Heart right ventricle (tissue), 16 donors: ENCODE results near the gene CCDC124. TPM values are rescaled to one million over a fixed set of nuclear protein-coding genes. Genes with fewer than 3 reads are reported as not detected.

Source experiments
- ATAC-seq, 8 donors: fragments of 200-7000 bp; cut with Tn5 transposase; one replicate each; pipeline ENCODE4 v1.9.1; 2020; ENCODE audit warnings: mild to moderate bottlenecking in 8 of 8, moderate library complexity in 8 of 8, moderate number of reproducible peaks in 1 of 8
- DNase-seq, 2 donors: peaks; one replicate each; pipeline ENCODE4 v3.0.0-alpha.2; 2020
- H3K27ac ChIP-seq, 10 donors: fragments of 200-600 bp; sonication (generic) in 2 of 10; one replicate each; pipeline versions ENCODE4 v1.5.0 to v1.8.0; 2020 to 2022; ENCODE audit warnings: mild to moderate bottlenecking in 3 of 10
- H3K27me3 ChIP-seq, 7 donors: fragments of 200-600 bp; one replicate each; pipeline ENCODE4 v1.8.0; 2021 to 2022; ENCODE audit warnings: mild to moderate bottlenecking in 2 of 7
- H3K36me3 ChIP-seq, 9 donors: fragments of 200-600 bp; sonication (generic) in 1 of 9; one replicate each; pipeline versions ENCODE4 v1.5.0 to v1.8.0; 2020 to 2022; ENCODE audit warnings: mild to moderate bottlenecking in 2 of 9
- H3K4me1 ChIP-seq, 9 donors: fragments of 200-600 bp; sonication (generic) in 1 of 9; one replicate each; pipeline versions ENCODE4 v1.5.0 to v1.8.0; 2020 to 2022; ENCODE audit warnings: mild to moderate bottlenecking in 4 of 9
- H3K4me3 ChIP-seq, 10 donors: fragments of 200-600 bp; sonication (generic) in 2 of 10; one replicate each; pipeline versions ENCODE4 v1.5.0 to v1.8.0; 2020 to 2022; ENCODE audit warnings: mild to moderate bottlenecking in 7 of 10, moderate library complexity in 2 of 10
- H3K9me3 ChIP-seq, 11 donors: fragments of 200-600 bp in 10 of 11; sonication (generic) in 2 of 11; one replicate each; pipeline versions ENCODE4 v1.5.0 to v1.8.0; 2013 to 2022; ENCODE audit warnings: mild to moderate bottlenecking in 2 of 11, control low read depth in 1 of 11, moderate library complexity in 1 of 11
- CTCF ChIP-seq, 9 donors: fragments of 200-600 bp; sonication (generic) in 2 of 9; IDR thresholded peaks; one replicate each; pipeline versions ENCODE4 v1.5.0 to v1.8.0; 2021 to 2022; ENCODE audit warnings: antibody characterized with exemption in 9 of 9, mild to moderate bottlenecking in 5 of 9, moderate library complexity in 1 of 9
- WGBS, 2 donors: extraction: QIAGEN DNeasy Blood & Tissue Kit; methylation state at CpG; one replicate each; pipeline ENCODE4 v1.1.7; 2013; ENCODE audit warnings: inconsistent platforms in 1 of 2; 5-methylcytosine and 5-hydroxymethylcytosine counted together
- intact Hi-C, 10 donors: fragments of 100-400 bp; cut with DNase I; formaldehyde crosslinking; loops; one replicate each; pipeline versions ENCODE4 v1.11.1 to v1.14.2; 2022
- polyA plus RNA-seq, 2 donors: library from polyadenylated mRNA; stranded (reverse); fragments of 200-250 nt; gene quantifications; one replicate each; pipeline ENCODE4 v1.2.3, GENCODE V29; 2013
- total RNA-seq, 10 donors: library from RNA; stranded (reverse); fragmentation: NEBNext Ultra II Directional in 3 of 10; extraction: Animal tissue kit (Norgen Biotek cat#: 25700) in 3 of 10; gene quantifications; one replicate each; pipeline versions ENCODE4 v1.2.1 to v1.2.4, GENCODE V29; 2021 to 2023
- donor health status: Arrhythmogenic right ventricular cardiomyopathy.
- donor health status: ischemic (EF 13 %, LVEDD 7.1; RV severe dilation, severe dysfunction).
- donor health status: healthy with polysubstance abuse.
- donor health status: DM: no; HTN: yes; CAD: no.
- donor health status: DM: no; HTN: no; CAD: no.
- donor health status: ischemic (EF 25% LVEDD 6.9; RV normal size, moderate dysfunction).
- donor health status: ischemic (EF 25% LVEDD 5.7; RV mildly dilated, moderate dysfunction).
- donor health status: healthy.
- donor health status: DM: yes; HTN: yes; CAD: no.
- donor health status: Ischemic cardiomyopathy.
- donor health status: ischemic (EF 35%, LVEDD 5.7; RV mildly dilated, moderate dysfunction).
- donor health status: nonischemic (EF 11% LVEDD 7.7; RV severe dilation, severe dysfunction).
- donor health status: DM: yes; HTN: yes; CAD: no.
- donor health status: PGD.
- donor health status: ischemic (EF 29% LVEDD 5.4; RV normal size, mild dysfunction).
- donor health status: nonischemic (EF 23%, LVEDD 6.1; RV moderate dilation, normal function).

Gene CCDC124
- total and polyA plus RNA-seq, 12 donors, result 52.0 to 240 (median 66.2) TPM

DNA sequence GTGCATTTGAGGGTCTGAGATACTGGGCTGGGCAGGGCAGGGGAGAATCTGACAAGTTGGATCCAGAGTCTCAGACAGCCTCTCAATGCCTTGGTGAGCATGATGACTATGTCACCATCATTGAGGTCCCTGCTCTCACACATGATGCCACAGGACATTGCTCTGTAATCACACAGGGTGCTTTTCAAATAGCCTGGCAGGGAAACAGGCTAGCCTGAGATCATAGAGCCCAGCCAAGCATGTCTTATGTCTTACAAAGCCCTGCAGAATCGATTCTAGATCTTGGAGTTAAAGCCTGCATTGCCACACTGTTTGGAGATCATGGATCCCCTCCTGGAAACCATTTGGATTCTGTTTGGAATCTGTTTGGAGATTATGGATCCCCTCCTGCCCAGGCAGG is 39.4 kb downstream of the CCDC124 start:
- H3K4me3 ChIP-seq, result no peak overlapping the region

GRCh38 chr19:17973759-17974158 is 40.9 kb downstream of the CCDC124 start:
- ATAC-seq (no peak), DNase-seq (no peak)
- intact Hi-C loops, result no loop called here
- no peak for TF ChIP-seq CTCF (IDR thresholded peaks at IDR 0.05)
- no peak overlapping the region for H3K4me3 ChIP-seq
- peaks cover 0 to 38% (median 11%) of the 10 kb centered on the region in 7 donors for H3K27me3 ChIP-seq
- H3K9me3 ChIP-seq, result no peaks in the 10 kb centered on the region
- H3K27ac ChIP-seq, result no peak overlapping the region
- no peaks in the 10 kb centered on the region for H3K4me1 ChIP-seq
- no peaks in the 10 kb centered on the region for H3K36me3 ChIP-seq
- WGBS, 2 donors, result 93 to 94% methylated on average over 23 of the region's 23 CpGs

More for the DNA sequence above, 39.4 kb downstream of the CCDC124 start:
- Histone ChIP-seq H3K27me3 (peaks cover 0 to 53% (median 26%) of the 10 kb centered on the region in 7 donors), H3K9me3 (no peaks in the 10 kb centered on the region), H3K4me1 (peaks cover 0 to 4% (median 0%) of the 10 kb centered on the region in 9 donors), H3K27ac (no peak overlapping the region), H3K36me3 (no peaks in the 10 kb centered on the region)
- WGBS, 2 donors, result 69 to 90% methylated on average over 1 of the region's 1 CpG
- ATAC-seq (no peak), DNase-seq (no peak)
- no peak for TF ChIP-seq CTCF (IDR thresholded peaks at IDR 0.05)
- intact Hi-C loops, result no loop called here

DNA sequence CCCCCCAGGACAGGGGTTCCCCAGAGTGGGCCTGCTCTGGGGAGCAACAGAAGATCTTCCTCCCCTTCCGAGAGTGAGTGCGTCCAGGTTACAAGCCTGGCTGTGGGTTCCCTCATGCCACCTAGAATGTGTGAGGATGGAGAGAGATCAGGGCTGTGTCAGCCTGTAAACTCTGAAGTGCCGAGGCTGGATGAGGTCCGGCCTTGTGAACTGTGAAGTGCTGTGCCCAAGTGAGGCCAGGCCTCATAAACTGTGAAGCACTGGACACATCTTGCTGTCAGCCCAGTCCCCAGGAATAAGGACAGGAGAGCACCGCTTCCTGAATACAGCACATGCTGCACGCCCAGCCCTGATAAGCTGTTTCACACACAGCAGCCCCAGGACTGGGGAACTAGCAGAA is 41.7 kb downstream of the CCDC124 start:
- intact Hi-C loops, result no loop called here
- TF ChIP-seq CTCF (IDR thresholded peaks at IDR 0.05), result no peak
- no peaks in the 10 kb centered on the region for H3K9me3 ChIP-seq
- H3K27me3 ChIP-seq, result peaks cover 0 to 32% (median 3%) of the 10 kb centered on the region in 7 donors
- no peak overlapping the region for H3K4me3 ChIP-seq
- no peak overlapping the region for H3K27ac ChIP-seq
- peaks cover 0 to under 1% (median 0%) of the 10 kb centered on the region in 9 donors for H3K4me1 ChIP-seq
- ATAC-seq (no peak), DNase-seq (no peak)
- WGBS, 2 donors, result 80 to 88% methylated on average over 6 of the region's 6 CpGs
- no peaks in the 10 kb centered on the region for H3K36me3 ChIP-seq

GRCh38 chr19:17975032-17975431 is 42.2 kb downstream of the CCDC124 start:
- H3K4me3 ChIP-seq, result no peak overlapping the region
- ATAC-seq, result no peak
- intact Hi-C loops, result no loop called here
- TF ChIP-seq CTCF (IDR thresholded peaks at IDR 0.05), result no peak
- H3K27ac ChIP-seq, result no peak overlapping the region
- no peak for DNase-seq
- no peaks in the 10 kb centered on the region for H3K9me3 ChIP-seq
- peaks cover 0 to 4% (median 0%) of the 10 kb centered on the region in 9 donors for H3K4me1 ChIP-seq
- peaks cover 0 to 32% (median 7%) of the 10 kb centered on the region in 7 donors for H3K27me3 ChIP-seq
- 74 to 81% methylated on average over 8 of the region's 8 CpGs for WGBS, 2 donors
- H3K36me3 ChIP-seq, result no peaks in the 10 kb centered on the region
